HG03432 (cell line): ENCODE results near the gene PHKB.

Experiments
- ATAC-seq: cut with Tn5 transposase; IDR thresholded peaks from one replicate; pipeline ENCODE4 v1.9.1; 2021; ENCODE audit warnings: mild to moderate bottlenecking, moderate library complexity; ENCODE audit not compliant: unreplicated experiment

Gene PHKB

GRCh38 chr16:47724115-47724785 is 263.1 kb downstream of the PHKB start:
- no peak for ATAC-seq

GRCh38 chr16:47725188-47725695 is 264.1 kb downstream of the PHKB start:
- no peak for ATAC-seq

GRCh38 chr16:47726031-47726675 is 265.0 kb downstream of the PHKB start:
- no peak for ATAC-seq

GRCh38 chr16:47727131-47727530 is 266.0 kb downstream of the PHKB start:
- no peak for ATAC-seq

GRCh38 chr16:47728205-47728604 is 267.1 kb downstream of the PHKB start:
- ATAC-seq: no peak

GRCh38 chr16:47729701-47730100 is 268.6 kb downstream of the PHKB start:
- no peak for ATAC-seq

GRCh38 chr16:47731252-47731651 is 270.1 kb downstream of the PHKB start:
- ATAC-seq: no peak

- no peak for ATAC-seq
Measured at GRCh38 chr16:47732122-47732521, 271.0 kb downstream of the PHKB start.

GRCh38 chr16:47732523-47733111 is 271.5 kb downstream of the PHKB start:
- ATAC-seq: no peak

- ATAC-seq: no peak
Measured at GRCh38 chr16:47734081-47734857, 273.1 kb downstream of the PHKB start.

- ATAC-seq: no peak
Measured at GRCh38 chr16:47734987-47735594, 274.0 kb downstream of the PHKB start.

- no peak for ATAC-seq
Measured at GRCh38 chr16:47750371-47750770, 289.2 kb downstream of the PHKB start.
